Retinal pigment epithelial cell (primary cell): ENCODE measurements around the gene COL16A1.

ENCODE experiments used
- DNase-seq: peaks from one replicate; pipeline ENCODE4 v3.0.0-alpha.2; 2010; ENCODE audit warnings: low read depth
- H3K4me3 ChIP-seq: 2 replicates; pipeline ENCODE4 v1.5.1; 2011; ENCODE audit warnings: mild to moderate bottlenecking, low read length, control low read depth, moderate library complexity
- TF ChIP-seq, protein P1 (sequence below): conservative IDR thresholded peaks from 2 replicates; pipeline ENCODE4 v1.5.1; 2011; ENCODE audit warnings: low read depth, low read length, control low read depth, inconsistent platforms

Gene COL16A1

GRCh38 chr1:31671147-31671546 is 32.7 kb downstream of the COL16A1 start:
- TF ChIP-seq, protein P1, sequence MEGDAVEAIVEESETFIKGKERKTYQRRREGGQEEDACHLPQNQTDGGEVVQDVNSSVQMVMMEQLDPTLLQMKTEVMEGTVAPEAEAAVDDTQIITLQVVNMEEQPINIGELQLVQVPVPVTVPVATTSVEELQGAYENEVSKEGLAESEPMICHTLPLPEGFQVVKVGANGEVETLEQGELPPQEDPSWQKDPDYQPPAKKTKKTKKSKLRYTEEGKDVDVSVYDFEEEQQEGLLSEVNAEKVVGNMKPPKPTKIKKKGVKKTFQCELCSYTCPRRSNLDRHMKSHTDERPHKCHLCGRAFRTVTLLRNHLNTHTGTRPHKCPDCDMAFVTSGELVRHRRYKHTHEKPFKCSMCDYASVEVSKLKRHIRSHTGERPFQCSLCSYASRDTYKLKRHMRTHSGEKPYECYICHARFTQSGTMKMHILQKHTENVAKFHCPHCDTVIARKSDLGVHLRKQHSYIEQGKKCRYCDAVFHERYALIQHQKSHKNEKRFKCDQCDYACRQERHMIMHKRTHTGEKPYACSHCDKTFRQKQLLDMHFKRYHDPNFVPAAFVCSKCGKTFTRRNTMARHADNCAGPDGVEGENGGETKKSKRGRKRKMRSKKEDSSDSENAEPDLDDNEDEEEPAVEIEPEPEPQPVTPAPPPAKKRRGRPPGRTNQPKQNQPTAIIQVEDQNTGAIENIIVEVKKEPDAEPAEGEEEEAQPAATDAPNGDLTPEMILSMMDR: no peak
- DNase-seq: no peak
- no peak overlapping the region for H3K4me3 ChIP-seq

DNA sequence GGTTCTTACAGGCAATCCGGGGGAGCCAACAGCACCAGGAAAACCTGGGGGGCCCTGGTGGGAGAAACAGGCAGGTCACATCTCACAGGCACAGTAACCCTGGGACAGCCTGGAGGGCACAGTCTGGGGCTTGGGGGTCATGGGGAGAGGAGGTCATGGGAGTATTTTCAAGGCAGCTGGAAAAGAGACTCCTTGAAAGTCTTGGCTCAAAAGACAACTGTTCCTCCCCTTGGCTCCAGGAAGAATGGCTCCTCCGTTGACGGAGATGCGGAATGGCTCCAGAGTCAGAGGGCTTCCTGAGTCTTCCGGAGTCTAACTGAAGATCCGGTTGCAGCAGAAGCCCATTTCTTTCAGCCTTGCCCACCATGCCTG is 33.2 kb downstream of the COL16A1 start:
- H3K4me3 ChIP-seq: peak overlapping the region; percentile 32
- TF ChIP-seq, protein P1: no peak
- DNase-seq: no peak

GRCh38 chr1:31669786-31670592 is 33.8 kb downstream of the COL16A1 start:
- TF ChIP-seq, protein P1: peak; percentile 57
- H3K4me3 ChIP-seq: peak overlapping the region; percentile 32
- peak; percentile 68 for DNase-seq

GRCh38 chr1:31669433-31669785 is 34.4 kb downstream of the COL16A1 start:
- DNase-seq: no peak

DNA sequence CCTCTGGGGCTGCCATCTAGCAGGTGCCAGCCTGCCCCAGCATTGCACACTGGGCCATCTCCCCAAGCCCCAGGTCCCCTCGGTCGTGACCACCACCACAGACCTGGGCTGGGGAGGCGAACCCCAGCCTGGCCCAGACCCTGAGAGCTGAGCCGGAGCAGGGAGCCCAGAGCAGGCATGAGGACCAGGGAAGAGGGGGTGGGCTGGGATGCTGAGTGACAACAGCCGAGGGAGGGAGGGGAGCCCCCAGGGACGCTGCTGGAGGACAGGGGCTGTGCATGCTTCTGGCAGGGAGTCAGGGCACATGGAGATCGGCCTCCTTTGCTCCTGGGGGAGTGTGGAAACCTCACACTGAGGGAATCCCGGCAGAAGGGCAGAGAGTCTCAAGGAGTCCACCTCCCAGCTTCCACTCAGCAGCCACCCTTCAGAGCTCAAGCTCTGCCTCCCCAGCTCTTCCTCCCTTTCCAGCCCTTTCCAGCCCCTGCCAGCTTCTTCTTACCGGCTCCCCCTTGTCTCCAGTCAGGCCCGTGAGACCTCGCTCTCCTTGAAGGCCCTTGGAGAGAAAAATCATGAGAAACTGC is 35.4 kb downstream of the COL16A1 start:
- TF ChIP-seq, protein P1: no peak
- no peak overlapping the region for H3K4me3 ChIP-seq
- no peak for DNase-seq

More at GRCh38 chr1:31669433-31669785, 34.4 kb downstream of the COL16A1 start:
- H3K4me3 ChIP-seq: peak overlapping the region; percentile 32
- TF ChIP-seq, protein P1: no peak

- no peak for DNase-seq
- H3K4me3 ChIP-seq: no peak overlapping the region
- TF ChIP-seq, protein P1: no peak
Measured at GRCh38 chr1:31667065-31667785, 36.6 kb downstream of the COL16A1 start.
